Fibroblast of lung (primary cell): ENCODE measurements around the gene ASB12.

Source experiments
- CTCF ChIP-seq, 2 donors: IDR thresholded peaks in 1 of 2; conservative IDR thresholded peaks in 1 of 2; 1 replicate in 1 of 2; 2 replicates in 1 of 2; pipeline ENCODE4 v1.5.1; 2011 to 2012; ENCODE audit warnings: low read length in 2 of 2, control low read depth in 1 of 2, inconsistent platforms in 1 of 2, low read depth in 1 of 2, mild to moderate bottlenecking in 1 of 2
- EZH2 ChIP-seq: IDR thresholded peaks from 2 replicates; pipeline ENCODE4 v1.5.1; 2012; ENCODE audit warnings: low read length, control low read depth, mild to moderate bottlenecking; ENCODE audit errors: missing control alignments

GRCh38 chrX:64182208-64182607 is 48.2 kb downstream of the ASB12 start:
- TF ChIP-seq CTCF (conservative IDR thresholded peaks at IDR 0.05 in 1 of 2, IDR thresholded peaks at IDR 0.05 in 1 of 2; ENCODE audit: low read depth in 1 of 2, low read length in 2 of 2) (no peak), EZH2 (no peak)
